B cell (primary cell): ENCODE results near the gene TRAPPC12. TPM values are rescaled to one million over a fixed set of nuclear protein-coding genes. Genes with fewer than 3 reads are reported as not detected.

Experiments used
- ATAC-seq: fragments of 200-7000 bp; cut with Tn5 transposase; one replicate; pipeline ENCODE4 v1.10.0; 2021; ENCODE audit warnings: low read depth, mild to moderate bottlenecking, moderate number of reproducible peaks, moderate library complexity
- CTCF ChIA-PET: fragments of 350-600 bp; sonication (Branson Sonifier 250); formaldehyde crosslinking; loops from one replicate; lab custom pipeline; 2021; ENCODE audit warnings: antibody characterized with exemption, inconsistent platforms; lab: Charles Lee
- POLR2A ChIA-PET: fragments of 350-600 bp; sonication (Branson Sonifier 250); formaldehyde crosslinking; loops from one replicate; lab custom pipeline; 2021; ENCODE audit warnings: antibody characterized with exemption; lab: Charles Lee
- DNase-seq: peaks from one replicate; pipeline ENCODE4 v3.0.0; 2013
- H2AFZ ChIP-seq: 2 replicates; pipeline ENCODE4 v1.6.1; 2012; ENCODE audit warnings: mild to moderate bottlenecking, low read depth, low read length; ENCODE audit not compliant: insufficient read depth, poor library complexity, severe bottlenecking
- H3K27ac ChIP-seq, 2 donors: 1 replicate in 1 of 2; 2 replicates in 1 of 2; pipeline ENCODE4 v1.5.1; 2012 to 2013; ENCODE audit warnings: low read length in 2 of 2, mild to moderate bottlenecking in 2 of 2, moderate library complexity in 1 of 2
- H3K27me3 ChIP-seq, 4 experiments: fragments of 200-600 bp in 1 of 4; sonication (generic) in 1 of 4; replicated peaks in 1 of 4; 1 replicate in 2 of 4; 2 replicates in 2 of 4; pipeline versions ENCODE4 v1.6.1 to v1.7.0; 2013 to 2016; ENCODE audit warnings: low read length in 3 of 4, mild to moderate bottlenecking in 2 of 4, mixed read lengths in 1 of 4, moderate library complexity in 1 of 4; ENCODE audit not compliant: insufficient read depth in 4 of 4, control insufficient read depth in 3 of 4; ENCODE audit errors: control extremely low read depth in 1 of 4
- H3K36me3 ChIP-seq, 2 experiments: replicated peaks in 1 of 2; 1 replicate in 1 of 2; 2 replicates in 1 of 2; pipeline versions ENCODE4 v1.6.1 to v1.7.1; 2013; ENCODE audit warnings: low read length in 1 of 2; ENCODE audit not compliant: insufficient read depth in 2 of 2, control insufficient read depth in 1 of 2; ENCODE audit errors: control extremely low read depth in 1 of 2, extremely low read depth in 1 of 2
- H3K4me1 ChIP-seq, 2 donors: fragments of 200-600 bp in 1 of 2; sonication (generic) in 1 of 2; 1 replicate in 1 of 2; 2 replicates in 1 of 2; pipeline versions ENCODE4 v1.5.1 to v1.6.1; 2013 to 2017; ENCODE audit warnings: low read length in 2 of 2; ENCODE audit not compliant: control insufficient read depth in 2 of 2, insufficient read depth in 2 of 2
- H3K4me2 ChIP-seq: replicated peaks from 2 replicates; pipeline ENCODE3; 2012; ENCODE audit warnings: mild to moderate bottlenecking, low read depth, low read length; ENCODE audit not compliant: poor library complexity, severe bottlenecking
- H3K4me3 ChIP-seq, 5 experiments: fragments of 200-600 bp in 1 of 5; sonication (generic) in 1 of 5; 1 replicate in 3 of 5; 2 replicates in 2 of 5; pipeline versions ENCODE4 v1.5.1 to v1.7.0; 2011 to 2016; ENCODE audit warnings: low read length in 4 of 5, mild to moderate bottlenecking in 4 of 5, low read depth in 2 of 5, control low read depth in 1 of 5, moderate library complexity in 1 of 5; ENCODE audit not compliant: insufficient read depth in 1 of 5; ENCODE audit errors: control extremely low read depth in 1 of 5, extremely low read depth in 1 of 5
- H3K79me2 ChIP-seq: fragments of 200-600 bp; sonication (generic); one replicate; pipeline ENCODE4 v1.6.0; 2016; ENCODE audit warnings: low read length; ENCODE audit not compliant: control insufficient read depth, insufficient read depth
- H3K9ac ChIP-seq: fragments of 200-600 bp; sonication (generic); 2 replicates; pipeline ENCODE4 v1.6.1; 2017; ENCODE audit warnings: mild to moderate bottlenecking, low read length, moderate library complexity
- H3K9me3 ChIP-seq, 3 donors: one replicate each; pipeline versions ENCODE4 v1.6.1 to v1.7.1; 2013; ENCODE audit warnings: low read length in 2 of 3; ENCODE audit not compliant: control insufficient read depth in 2 of 3, insufficient read depth in 1 of 3; ENCODE audit errors: control extremely low read depth in 1 of 3
- H4K20me1 ChIP-seq: 2 replicates; pipeline ENCODE4 v1.6.0; 2012; ENCODE audit warnings: mild to moderate bottlenecking, low read length; ENCODE audit not compliant: insufficient read depth, control insufficient read depth, poor library complexity, severe bottlenecking
- H3K27ac Mint-ChIP-seq: one replicate; pipeline ENCODE4 v1.8.0; 2021; ENCODE audit warnings: mixed read lengths
- H3K27me3 Mint-ChIP-seq: one replicate; pipeline ENCODE4 v1.8.0; 2021; ENCODE audit warnings: mixed read lengths
- H3K4me1 Mint-ChIP-seq: one replicate; pipeline ENCODE4 v1.8.0; 2021; ENCODE audit warnings: mixed read lengths
- H3K4me3 Mint-ChIP-seq: one replicate; pipeline ENCODE4 v1.8.0; 2021; ENCODE audit warnings: mixed read lengths
- H3K9me3 Mint-ChIP-seq: one replicate; pipeline ENCODE4 v1.8.0; 2022; ENCODE audit warnings: mixed read lengths; ENCODE audit not compliant: insufficient read depth
- EZH2 ChIP-seq: IDR thresholded peaks from 2 replicates; pipeline ENCODE4 v1.6.1; 2012; ENCODE audit warnings: borderline replicate concordance, low read depth, mild to moderate bottlenecking, moderate library complexity, low read length; ENCODE audit not compliant: insufficient read depth, poor library complexity, severe bottlenecking
- WGBS: methylation state at CpG from one replicate; pipeline ENCODE4 v1.1.5; 2013; ENCODE audit warnings: missing lambda C conversion rate; ENCODE audit not compliant: insufficient coverage; 5-methylcytosine and 5-hydroxymethylcytosine counted together
- intact Hi-C: fragments of 100-400 bp; cut with micrococcal nuclease; formaldehyde crosslinking; loops from one replicate; pipeline ENCODE4 v1.10.0; 2022
- polyA plus RNA-seq: library from polyadenylated mRNA; depleted of rRNA; stranded (reverse); fragments of >200 nt; gene quantifications from 2 replicates; pipeline ENCODE4 v1.2.3, GENCODE V29; 2012
- total RNA-seq, 2 donors: library from RNA; stranded (reverse); fragments of 120-200 nt in 1 of 2; gene quantifications; 1 replicate in 1 of 2; 2 replicates in 1 of 2; pipeline versions ENCODE4 v1.2.3 to v1.2.4, GENCODE V29; 2013 to 2022
- TF ChIP-seq, protein P1 (sequence below): fragments of 200-600 bp; IDR thresholded peaks from one replicate; pipeline ENCODE4 v1.8.0; 2022; ENCODE audit warnings: antibody characterized with exemption, mild to moderate bottlenecking

Gene TRAPPC12
- total and polyA plus RNA-seq, 2 donors (not counting 1 experiment from before 2014, with no cell fraction given) = 80.9 to 151 TPM

DNA sequence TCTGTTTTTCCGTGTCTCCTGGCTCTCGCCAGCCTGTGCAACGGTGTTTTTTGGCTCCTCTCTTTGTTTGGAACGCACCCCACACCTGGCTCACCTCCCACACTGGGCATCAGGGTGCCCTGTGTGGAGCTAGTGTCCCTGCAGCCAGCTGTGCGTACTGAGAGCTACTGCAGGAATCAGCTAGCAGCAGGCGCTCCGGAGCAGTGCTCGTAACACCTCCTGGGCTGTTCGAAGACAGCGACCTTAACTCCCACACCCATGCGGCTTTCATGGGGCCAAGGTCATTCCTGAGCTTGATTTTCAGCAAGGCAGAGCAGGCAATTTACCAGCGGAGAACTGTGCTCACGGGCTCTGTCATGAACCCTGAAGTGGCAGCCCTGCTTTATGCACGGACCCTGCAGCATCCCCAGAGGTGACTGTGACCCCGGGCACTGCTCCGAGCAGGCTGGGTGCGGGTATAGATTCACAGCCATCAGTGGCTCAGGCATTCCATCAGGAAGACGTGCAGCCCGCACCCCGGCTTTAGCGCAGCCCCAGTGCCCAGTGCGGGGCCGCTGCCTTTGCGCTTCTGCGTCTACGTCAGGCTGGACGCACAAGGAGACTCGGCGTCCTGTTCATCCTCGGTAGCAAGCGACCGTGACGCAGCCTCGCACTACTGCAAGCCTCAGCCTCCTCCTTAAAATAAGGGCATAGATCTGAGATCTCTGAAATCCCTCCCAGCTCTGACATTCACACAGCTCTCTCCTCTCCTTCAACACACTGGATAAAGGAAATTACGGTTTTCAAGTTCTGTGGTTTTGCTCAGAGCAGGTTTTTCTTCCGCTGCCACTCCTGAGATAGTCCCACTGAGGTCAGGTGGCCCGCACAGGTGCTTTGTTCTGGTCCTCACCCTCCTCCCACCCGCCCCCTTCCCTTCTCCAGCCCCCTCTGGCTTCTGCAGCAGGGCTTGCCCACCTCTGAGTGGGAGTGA is 81.6 kb downstream of the TRAPPC12 start:
- peak overlapping the region; percentile 17 for H2AFZ ChIP-seq
- no peaks in the 10 kb centered on the region for H3K9me3 ChIP-seq
- TF ChIP-seq, protein P1, sequence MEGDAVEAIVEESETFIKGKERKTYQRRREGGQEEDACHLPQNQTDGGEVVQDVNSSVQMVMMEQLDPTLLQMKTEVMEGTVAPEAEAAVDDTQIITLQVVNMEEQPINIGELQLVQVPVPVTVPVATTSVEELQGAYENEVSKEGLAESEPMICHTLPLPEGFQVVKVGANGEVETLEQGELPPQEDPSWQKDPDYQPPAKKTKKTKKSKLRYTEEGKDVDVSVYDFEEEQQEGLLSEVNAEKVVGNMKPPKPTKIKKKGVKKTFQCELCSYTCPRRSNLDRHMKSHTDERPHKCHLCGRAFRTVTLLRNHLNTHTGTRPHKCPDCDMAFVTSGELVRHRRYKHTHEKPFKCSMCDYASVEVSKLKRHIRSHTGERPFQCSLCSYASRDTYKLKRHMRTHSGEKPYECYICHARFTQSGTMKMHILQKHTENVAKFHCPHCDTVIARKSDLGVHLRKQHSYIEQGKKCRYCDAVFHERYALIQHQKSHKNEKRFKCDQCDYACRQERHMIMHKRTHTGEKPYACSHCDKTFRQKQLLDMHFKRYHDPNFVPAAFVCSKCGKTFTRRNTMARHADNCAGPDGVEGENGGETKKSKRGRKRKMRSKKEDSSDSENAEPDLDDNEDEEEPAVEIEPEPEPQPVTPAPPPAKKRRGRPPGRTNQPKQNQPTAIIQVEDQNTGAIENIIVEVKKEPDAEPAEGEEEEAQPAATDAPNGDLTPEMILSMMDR = no peak
- TF ChIP-seq EZH2 = no peak
- no peaks in the 10 kb centered on the region for H3K27me3 ChIP-seq
- H3K79me2 ChIP-seq = no peaks in the 10 kb centered on the region
- Mint-ChIP-seq H3K4me1 (peaks cover 16% of the 10 kb centered on the region), H3K27me3 (no peaks in the 10 kb centered on the region), H3K27ac (peak overlapping the region; percentile 93), H3K9me3 (no peaks in the 10 kb centered on the region), H3K4me3 (no peak overlapping the region)
- H3K4me2 ChIP-seq = peak overlapping the region; percentile 62
- H3K4me3 ChIP-seq = no peak overlapping the region
- peaks cover 0 to 48% of the 10 kb centered on the region in 2 experiments for H3K36me3 ChIP-seq
- ChIA-PET POLR2A (no interaction called here), CTCF (interaction anchor here (0.7 to 3.8 kb wide), 7 partner anchors 10 to 191 kb away, joined by 3 to 30 read pairs (median 3); no protein-coding TSS in a partner anchor)
- H4K20me1 ChIP-seq = no peaks in the 10 kb centered on the region
- intact Hi-C loops = loop anchor here (5.0 kb wide), 2 partner anchors 84 to 116 kb away; partner anchors contain the start of genes EIPR1, RPS7 and TRAPPC12
- peak overlapping the region; percentile 48 to 81 for H3K27ac ChIP-seq
- peaks cover 6 to 11% of the 10 kb centered on the region in 2 donors for H3K4me1 ChIP-seq
- ATAC-seq (no peak), DNase-seq (peak; percentile 16)
- 95% methylated on average over 36 of the region's 38 CpGs for WGBS
- peak overlapping the region; percentile 22 for H3K9ac ChIP-seq
